C4-2B (cell line): ENCODE results near the gene NR2F1-AS1.

ENCODE experiments used
- H3K27ac ChIP-seq: fragments of 450-650 bp; 2 replicates; pipeline ENCODE4 v1.5.1; 2017
- CTCF ChIP-seq: fragments of 450-650 bp; conservative IDR thresholded peaks from 2 replicates; pipeline ENCODE4 v1.5.1; 2017; ENCODE audit warnings: mild to moderate bottlenecking
- ZFX ChIP-seq: fragments of 450-650 bp; IDR thresholded peaks from 2 replicates; pipeline ENCODE4 v1.6.1; 2017

Gene NR2F1-AS1

GRCh38 chr5:93608855-93609254 lies 27.8 kb upstream of the NR2F1-AS1 start:
- H3K27ac ChIP-seq, result no peak overlapping the region
- TF ChIP-seq CTCF (no peak), ZFX (no peak)

DNA sequence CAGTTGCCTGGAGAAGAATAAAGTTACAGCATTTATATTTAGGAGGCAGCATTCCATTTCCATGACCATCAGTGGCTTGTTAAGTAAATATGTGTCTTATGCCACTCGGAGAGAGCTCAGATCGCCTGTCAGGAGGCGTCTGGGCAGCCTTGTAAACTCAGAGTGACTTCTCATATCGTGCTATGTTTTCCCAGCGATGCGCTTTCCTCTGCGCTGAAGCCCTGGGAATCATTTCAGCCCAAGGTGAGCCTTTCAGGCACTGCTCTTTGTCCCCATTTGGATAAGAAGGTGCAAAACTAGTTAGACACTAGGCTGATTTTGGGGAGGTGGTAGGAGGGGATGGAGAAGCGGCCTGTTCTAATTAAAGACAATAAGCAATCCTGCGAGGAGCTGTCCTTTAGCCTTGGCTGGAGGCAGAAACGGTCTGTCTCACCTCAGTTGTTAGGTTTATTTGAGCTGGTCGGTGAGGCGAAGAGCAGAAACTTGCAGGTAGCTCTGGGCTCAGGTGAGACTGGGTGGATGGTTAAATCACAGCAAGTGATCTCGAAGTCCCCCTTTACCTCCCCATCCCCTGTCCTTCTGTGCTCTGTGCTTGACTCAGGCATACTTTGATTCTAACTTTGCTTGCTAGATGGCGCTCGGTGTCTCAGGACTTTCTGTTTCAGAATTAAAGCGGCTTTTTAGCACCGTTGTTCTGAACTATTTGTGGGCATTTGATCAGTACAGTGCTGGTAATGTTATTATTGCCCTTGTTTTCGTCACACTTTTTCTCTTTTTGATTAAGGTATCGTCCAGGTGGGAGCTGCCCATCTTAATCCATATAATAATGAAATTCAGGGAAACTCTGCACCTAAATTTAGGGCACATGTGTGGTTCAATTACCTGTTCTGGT lies 26.6 kb upstream of the NR2F1-AS1 start:
- TF ChIP-seq CTCF (peak; percentile 81), ZFX (no peak)

GRCh38 chr5:93606382-93606752 lies 25.3 kb upstream of the NR2F1-AS1 start:
- TF ChIP-seq CTCF, result no peak
- no peak for TF ChIP-seq ZFX
- no peak overlapping the region for H3K27ac ChIP-seq

More for the DNA sequence above, 26.6 kb upstream of the NR2F1-AS1 start:
- H3K27ac ChIP-seq, result no peak overlapping the region

GRCh38 chr5:93604644-93605515 lies 23.9 kb upstream of the NR2F1-AS1 start:
- H3K27ac ChIP-seq, result no peak overlapping the region
- TF ChIP-seq CTCF (no peak), ZFX (no peak)

- H3K27ac ChIP-seq, result no peak overlapping the region
Observed at GRCh38 chr5:93603793-93604643, 23.0 kb upstream of the NR2F1-AS1 start.

More at GRCh38 chr5:93603793-93604643, 23.0 kb upstream of the NR2F1-AS1 start:
- no peak for TF ChIP-seq CTCF
- TF ChIP-seq ZFX, result no peak
